Stimulated activated CD4-positive, alpha-beta T cell treated with anti-CD3 and anti-CD28 coated beads, Interleukin-12 subunit alpha, Interleukin-12 subunit beta, amount 100 ng/mL, for 4 hours (primary cell): ENCODE data around the gene B4GALT3.
A peak's percentile ranks its signal among the peaks of the same experiment; 100 is the strongest.

ENCODE experiments used
- DNase-seq: peaks from one replicate; pipeline ENCODE4 v3.0.0-alpha.2; 2020

The B4GALT3 gene

DNA sequence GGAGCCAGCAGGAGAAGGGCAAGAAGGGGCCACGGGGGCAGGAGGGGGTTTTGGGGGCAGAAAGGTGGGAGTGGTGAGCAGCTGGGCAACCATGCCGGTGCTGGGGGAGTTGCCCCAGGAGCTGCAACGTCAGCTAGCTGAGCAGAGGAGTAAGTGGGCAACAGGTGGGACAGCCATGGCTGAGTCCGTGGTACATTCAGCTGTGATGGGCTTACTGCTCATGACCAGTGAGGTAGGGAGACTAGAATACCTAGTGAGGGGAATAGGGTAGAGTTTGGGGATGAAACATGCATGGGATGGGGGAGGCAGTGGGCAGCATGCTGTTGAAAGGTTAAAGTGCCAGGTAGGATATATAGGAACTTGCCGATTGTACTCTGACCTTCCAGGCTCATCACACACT, 15.7 kb downstream of the B4GALT3 start:
- DNase-seq = no peak

DNA sequence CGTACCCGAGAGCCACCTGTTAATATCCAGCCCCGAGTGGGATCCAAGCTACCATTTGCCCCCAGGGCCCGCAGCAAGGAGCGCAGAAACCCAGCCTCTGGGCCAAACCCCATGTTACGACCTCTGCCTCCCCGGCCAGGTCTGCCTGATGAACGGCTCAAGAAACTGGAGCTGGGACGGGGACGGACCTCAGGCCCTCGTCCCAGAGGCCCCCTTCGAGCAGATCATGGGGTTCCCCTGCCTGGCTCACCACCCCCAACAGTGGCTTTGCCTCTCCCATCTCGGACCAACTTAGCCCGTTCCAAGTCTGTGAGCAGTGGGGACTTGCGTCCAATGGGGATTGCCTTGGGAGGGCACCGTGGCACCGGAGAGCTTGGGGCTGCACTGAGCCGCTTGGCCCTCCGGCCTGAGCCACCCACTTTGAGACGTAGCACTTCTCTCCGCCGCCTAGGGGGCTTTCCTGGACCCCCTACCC, 16.6 kb downstream of the B4GALT3 start:
- no peak for DNase-seq

DNA sequence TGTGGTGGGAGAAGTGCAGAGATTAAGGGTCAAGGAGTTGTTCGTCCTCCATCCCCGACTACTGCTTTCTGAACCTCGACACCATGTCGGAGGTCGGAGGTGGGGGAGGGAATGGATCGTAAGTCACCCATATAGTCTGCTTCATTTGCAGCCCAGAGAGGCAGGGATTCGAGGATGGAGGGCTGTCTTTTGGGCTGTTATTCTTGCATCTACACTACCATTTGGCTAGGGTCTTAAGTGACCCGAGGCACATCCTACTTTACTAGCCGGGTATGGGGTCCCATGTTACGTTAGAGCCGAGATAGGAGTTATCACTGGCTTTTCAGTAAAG, 17.4 kb downstream of the B4GALT3 start:
- no peak for DNase-seq

DNA sequence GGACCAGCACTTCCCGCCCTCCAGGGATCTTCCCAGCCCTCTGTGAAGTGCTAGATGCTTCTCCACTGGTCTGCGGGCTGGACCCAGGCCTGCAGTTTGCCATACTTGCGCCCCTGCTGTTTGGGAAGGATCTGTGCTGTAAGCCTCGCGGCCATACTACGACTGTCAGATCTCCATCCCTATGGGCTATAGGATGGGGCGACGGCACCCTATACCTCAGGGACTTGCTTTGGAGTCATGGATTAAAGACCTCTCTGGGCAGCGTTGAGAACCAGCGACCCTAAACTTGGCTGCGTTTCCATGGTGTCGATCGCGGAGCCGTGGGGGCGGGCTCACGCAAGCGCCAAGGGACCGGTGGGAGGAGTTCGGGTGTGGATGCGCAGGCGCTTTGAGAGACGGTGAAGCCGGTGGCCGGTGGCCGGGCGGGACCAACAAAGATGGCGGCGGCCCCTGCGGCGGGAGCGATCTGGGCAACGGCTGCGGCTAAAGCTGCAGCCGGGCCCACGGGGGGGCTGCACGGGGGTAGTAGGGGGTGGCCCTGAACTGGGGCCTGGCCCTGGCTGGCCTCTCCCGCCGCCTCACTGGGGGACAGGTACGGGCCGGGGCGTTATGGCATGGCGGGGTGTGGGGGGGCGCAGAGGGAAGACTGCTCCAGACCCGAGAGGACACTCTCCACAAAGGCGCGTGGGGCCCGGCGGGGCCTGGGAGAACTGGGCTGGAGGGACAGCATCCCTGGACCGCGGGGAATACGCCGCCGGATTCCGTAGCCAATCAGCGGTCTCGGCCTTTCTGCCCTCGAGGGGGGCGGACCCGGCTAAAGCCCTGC, 18.0 kb downstream of the B4GALT3 start, which contains the start of gene USP21:
TSS of gene USP21 (plus strand) at position 414 of the 826 bp plus-strand sequence. CDS start 1,141 bp downstream, outside the sequence.
- peak; percentile 90 for DNase-seq

DNA sequence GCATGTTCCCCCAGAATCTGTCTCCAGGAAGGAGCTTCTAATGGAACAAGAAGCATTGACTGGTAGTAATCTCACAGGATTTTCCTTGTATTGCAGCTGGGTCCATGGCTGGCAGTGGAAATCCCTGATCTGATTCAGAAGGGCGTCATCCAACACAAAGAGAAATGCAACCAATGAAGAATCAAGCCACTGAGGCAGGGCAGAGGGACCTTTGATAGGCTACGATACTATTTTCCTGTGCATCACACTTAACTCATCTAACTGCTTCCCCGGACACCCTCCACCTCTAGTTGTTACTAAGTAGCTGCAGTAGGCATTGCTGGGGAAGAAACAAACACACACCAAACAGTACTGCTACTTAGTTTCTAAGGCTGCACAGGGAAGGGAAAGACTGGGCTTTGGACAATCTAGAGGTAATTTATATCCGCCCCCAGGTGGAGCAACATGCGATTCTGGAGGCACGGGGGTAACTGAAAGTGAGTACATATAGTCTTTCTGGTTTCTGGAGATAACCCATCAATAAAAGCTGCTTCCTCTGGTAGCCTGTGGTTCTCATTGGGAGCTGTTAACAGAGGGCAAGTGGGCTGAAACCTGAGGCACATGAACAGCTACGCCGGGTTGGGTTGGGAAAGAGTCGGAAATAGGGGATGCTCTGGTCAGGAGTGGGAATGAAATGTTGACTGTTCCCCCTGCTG, 18.8 kb downstream of the B4GALT3 start:
- DNase-seq = no peak

DNA sequence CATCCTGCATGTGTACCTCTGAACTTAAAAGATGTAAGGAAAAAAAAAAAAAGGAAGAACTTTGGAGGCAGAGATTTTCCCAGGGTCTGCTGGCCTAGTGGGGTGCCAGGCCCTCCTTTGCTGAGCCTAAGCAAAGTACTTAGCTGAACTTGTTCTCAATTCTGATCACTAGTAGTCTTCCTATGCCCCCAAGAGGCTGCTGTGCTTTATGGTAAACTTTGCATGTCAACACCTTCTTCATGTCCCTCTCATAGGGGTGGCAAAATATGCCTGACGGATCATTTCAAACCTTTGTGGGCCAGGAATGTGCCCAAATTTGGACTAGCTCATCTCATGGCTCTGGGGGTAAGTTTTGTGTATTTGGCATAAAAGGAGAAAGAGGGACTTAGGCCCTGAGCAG, 19.4 kb downstream of the B4GALT3 start:
- no peak for DNase-seq

DNA sequence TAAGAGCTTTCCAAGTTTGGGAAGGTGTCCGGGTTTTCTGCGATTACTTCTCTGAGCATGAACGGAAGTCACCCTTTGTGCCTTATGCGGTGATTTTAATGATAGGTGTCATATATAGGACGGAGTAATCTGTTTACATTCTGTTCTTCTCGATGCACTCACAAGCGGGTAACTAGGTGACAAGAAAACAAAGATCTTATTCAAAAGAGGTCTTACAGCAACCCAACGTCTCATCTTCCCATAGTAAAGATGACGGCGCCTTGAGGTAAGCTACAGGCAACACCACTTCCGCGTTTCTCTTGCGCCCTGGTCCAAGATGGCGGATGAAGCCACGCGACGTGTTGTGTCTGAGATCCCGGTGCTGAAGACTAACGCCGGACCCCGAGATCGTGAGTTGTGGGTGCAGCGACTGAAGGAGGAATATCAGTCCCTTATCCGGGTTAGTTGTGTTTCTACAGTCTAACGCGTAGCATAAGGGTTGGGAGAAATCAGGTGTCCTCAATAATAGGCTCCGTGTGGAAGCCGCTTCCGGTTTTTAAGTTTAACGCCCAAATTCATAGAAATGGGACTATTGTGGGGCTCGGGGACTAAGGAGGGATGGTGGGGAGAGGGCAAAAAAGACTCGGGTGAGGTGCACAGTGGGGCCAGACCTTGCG, 23.5 kb downstream of the B4GALT3 start, which contains the start of gene UFC1:
TSS of gene UFC1 (plus strand) at position 297 of the 656 bp plus-strand sequence. CDS start at position 317, 20 bp downstream.
- DNase-seq = peak; percentile 65

DNA sequence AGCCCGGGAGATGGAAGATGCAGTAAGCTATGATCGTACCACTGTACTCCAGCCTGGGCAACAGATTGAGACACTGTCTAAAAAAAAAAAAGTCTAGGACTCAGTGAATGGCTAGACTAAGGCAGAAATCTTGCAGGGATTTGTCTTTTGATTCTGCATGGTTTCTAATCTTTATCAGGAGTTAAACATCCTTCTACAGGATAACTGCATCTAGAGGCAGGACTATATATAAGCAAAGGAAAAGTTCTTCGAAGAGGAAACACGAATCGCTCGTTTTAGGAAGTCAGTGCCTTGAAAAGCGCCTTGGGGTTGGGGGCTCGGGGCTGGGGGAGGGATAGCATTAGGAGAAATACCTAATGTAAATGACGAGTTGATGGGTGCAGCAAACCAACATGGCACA, 24.1 kb downstream of the B4GALT3 start:
- DNase-seq = no peak

DNA sequence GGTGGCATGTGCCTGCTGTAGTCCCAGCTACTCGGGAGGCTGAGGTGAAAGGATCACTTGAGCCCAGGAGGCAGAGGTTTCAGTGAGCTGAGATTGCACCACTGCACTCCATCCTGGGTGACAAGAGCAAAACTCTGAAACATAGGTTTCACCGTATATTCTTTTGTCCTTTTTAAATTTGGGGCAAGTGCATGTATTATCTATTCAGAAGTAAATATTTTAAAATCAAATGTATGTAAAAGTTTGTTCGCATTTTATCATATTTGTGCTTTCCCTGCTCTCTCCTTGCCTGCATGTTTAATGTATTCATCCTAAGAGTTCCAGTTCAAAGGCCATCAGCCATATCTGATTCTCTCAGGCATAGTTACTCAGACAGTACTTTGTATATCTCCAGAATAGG, 31.5 kb downstream of the B4GALT3 start:
- no peak for DNase-seq

DNA sequence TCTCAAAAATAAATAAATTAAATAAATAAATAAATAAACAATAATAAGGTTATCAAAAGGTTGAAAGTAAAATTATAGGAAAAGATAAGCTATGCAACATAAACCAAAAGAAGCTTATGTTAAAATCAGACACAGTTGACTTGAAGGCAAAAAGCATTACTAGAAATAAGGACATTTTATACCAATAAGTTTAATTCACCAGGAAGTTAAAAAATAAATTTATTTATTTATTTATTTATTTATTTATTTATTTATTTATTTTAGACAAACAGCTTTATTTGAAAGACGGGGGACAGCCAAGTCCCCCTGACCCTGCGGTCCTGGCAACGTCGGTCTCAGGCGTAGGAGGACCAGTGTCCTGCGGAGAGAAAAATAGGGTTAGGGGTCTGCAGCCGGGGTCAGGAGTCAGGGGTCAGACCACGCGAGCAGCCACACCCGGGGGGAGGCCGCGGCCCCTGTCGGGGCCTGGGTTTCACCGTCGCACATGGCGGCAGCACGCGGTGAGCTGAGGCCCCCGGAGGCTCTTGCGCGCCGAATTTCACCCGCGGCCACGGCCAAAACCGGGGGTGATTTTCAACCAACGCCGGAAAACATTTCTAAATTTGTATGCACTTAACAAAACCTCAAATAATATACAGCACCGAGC, 36.4 kb downstream of the B4GALT3 start:
- DNase-seq = no peak

DNA sequence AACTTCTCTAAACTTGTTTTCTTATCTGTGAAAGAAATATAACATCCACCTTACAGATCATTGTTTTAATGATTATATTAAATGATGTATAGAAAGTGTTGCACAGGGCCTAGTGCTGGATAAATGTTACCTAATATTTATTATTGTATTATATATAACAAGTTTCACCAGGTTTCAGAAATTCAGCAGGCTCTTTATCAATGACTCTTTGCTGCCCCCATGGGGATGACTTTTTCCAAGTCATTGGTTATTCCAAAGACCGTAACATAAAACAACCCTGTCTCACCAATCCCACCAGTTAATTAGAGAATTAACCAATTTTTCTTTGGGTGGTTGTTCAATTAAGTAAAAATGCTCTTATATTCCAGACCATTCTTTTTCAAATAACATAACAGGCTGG, 37.5 kb downstream of the B4GALT3 start:
- DNase-seq = no peak

DNA sequence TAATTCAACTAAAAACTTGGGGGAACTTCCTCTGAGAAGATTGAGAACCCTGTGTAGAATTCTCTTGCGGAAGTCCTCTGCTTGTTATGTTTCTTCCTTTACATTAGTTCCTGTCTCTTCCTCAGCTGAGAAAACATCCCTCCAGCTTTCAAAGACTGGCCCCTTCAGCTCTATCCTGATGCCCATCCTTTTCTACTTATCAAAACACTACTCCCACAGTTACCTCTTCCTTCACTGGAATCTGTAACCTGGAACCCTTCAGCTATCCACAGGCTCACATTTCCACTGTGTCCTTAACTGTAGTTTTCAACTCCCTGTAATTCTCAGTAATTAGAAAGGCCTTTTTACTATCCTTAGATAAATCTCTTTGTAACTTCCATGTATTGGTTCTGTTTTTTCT, 38.9 kb downstream of the B4GALT3 start:
- DNase-seq = no peak

DNA sequence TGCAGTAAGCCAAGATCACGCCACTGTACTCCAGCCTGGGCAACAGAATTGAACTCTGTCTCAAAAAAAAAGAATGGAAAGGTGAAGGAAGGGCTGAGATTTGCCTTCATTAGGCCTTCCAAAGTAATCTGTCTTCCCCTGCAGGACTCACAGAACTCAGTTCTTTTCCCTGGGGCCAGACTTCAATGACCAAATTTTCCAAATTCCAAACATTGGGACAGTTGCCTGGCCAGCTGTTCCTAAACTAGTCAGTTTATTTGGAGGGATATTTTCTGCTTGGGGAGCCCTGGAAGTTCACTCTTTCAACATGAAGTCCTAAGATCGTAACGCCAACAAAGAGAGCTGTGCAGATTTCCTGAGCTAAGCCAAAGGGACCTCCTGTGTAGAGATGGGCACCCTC, 39.4 kb downstream of the B4GALT3 start:
- DNase-seq = no peak

DNA sequence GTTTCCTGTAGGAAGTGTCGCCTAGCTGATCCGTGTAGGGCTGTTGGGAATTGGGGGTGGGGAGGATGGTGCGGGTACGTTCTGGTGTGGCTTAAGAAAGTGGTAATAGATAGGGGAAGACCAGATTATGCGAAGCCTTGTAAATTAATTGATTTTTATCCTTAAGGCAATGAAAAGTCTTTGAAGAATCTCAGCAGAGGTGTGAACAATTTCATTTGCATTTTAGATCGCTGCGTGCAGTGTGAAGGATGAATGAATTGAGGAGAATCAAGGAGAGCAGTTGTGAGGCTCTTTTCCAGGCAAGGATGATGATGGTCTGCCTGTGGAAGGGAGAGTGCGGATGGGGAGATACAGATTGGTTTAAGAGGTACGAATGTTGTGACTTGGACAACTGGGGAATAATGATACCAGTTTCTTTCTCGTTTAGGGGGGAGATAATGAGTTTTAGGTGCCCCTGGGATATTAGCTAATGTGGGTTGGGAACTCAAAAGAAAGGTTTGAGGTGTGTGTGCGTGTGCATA, 44.0 kb downstream of the B4GALT3 start:
- DNase-seq = no peak

DNA sequence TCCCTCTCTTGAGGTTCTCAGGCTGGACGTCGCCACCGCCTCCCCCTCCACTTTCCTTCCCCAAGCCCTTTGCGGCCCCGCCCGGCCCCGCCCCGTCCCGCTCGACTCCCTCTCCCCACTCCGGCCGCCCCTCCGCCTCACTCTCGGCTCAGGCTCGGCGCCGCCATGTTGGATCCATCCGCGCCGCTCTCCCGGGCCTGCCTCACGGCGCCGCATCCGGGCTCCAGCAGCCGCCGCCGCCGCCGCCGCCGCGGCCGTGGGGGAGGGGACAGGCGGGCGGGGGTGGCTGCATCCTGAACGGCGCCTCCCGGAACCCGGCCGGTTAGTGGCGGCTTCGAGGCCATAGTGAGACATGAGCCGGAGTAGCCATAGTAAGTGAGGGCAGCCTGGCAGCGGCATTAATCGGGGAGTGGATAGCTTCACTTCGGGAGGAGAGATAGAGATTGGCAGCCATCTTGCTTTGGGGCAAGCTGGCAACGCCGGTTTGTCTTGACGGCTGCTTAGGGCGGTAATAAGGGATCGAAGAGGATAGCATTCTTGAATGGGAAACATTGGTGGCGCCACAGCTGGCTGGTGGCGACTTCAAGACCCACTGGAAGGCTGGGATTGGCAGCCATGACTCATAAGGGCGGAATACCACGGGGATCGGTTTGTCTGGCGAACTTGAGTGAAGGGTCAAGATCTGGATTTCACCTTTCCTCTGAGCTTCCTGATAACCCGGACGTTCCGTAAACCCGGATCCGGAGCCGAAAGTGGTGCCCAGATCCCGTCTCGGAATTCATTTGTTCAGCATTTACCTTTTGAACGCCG, 44.7 kb downstream of the B4GALT3 start, which contains the start of gene DEDD:
TSS of gene DEDD (minus strand) at position 258 of the 810 bp plus-strand sequence. CDS start 8,205 bp downstream, outside the sequence.
- DNase-seq = peak; percentile 86

DNA sequence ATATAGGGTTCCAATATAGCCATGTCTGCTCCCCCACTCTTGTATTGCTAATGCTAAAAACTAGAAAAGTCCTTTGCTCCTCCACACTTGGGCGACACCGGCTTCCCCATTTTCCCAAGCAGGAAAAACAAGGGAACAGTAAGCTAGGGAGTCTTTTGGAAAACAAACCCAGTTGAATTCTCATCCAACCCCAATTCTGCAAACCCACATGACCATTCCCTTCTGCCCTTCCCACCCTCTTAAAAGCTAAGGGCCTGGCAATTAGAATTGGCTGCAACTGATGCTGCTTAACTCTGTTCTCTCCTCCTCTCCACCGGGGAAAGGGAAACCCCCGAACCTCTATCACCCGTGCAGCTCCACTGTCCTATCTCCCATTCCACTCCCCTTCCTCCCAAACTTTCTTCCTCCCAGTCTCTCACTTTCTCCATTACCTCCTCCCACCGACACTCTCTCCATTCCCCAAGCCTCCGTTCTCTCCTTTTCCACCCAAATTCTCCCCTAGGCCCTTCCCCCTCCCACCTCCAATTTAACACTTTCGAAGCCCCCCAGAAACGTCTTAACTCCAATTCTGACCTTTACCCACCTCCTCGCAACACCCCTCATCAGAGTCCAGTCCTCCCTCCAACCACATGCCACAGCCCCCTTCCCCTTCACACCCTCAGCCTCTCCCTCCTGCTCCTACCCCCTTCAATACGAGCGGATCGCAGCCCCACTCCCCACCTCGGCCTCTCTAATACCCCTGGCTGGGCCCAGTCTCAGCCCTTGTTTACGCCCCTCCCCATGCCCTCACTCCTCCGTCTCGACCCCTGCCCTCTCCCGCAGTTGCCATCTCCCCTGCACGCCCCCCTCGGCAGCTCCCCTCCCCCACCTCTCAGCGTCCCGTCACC, 45.5 kb downstream of the B4GALT3 start:
- DNase-seq = no peak

DNA sequence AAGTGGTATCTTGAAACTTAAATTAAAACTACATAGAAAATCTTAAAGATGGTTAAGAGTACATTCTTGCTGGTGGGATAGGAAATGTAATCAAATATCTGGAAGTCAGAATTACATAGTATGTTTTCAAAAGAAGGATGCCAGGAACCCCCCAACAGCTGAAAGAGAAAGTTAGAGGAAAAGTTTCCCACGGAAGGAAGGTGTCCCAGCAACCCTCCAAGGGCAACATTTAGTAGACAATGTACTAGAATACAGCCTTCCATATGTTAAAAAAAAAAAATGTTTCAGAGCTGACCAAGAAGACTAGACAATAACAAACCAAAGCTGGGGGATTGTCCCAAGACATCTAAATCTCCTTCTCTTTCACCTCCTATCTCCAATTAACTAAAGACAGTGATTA, 47.0 kb downstream of the B4GALT3 start:
- no peak for DNase-seq

DNA sequence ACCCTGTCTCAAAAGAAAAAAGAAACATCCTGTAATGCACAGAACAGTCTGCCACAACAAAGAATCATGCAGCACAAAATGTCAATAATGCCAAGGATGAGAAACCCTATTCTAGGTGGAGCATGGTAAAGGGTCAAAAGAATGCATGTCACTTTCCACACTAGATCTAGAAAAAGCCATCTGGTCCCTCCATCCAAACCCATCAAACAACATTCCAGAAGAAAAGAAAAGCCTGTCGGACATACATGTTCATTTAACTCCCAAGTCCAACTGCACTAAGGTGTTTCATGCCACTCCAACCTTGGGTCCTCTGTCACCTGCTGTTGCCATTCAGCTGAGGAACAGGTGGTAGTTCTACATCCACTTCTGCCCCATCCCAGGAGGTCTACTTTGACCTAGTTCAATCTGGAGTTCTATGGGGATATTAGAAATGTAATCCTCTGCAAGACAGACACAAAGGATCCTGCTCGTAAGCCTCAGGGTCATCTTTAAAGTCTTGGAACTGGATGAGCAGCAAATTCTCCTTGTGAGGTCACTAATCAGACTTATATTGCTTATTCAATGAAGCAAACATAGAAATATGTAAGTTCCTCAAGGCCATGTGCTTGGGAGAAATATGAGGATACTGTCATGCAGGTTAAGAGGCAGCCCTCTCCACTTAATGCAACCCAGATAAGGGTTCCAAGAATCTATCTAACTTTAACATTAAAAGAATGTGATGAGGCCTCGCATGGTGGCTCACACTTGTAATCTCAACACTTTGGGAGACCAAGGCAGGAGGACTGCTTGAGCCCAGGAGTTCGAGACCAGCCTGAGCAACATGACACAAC, 48.5 kb downstream of the B4GALT3 start:
- no peak for DNase-seq

DNA sequence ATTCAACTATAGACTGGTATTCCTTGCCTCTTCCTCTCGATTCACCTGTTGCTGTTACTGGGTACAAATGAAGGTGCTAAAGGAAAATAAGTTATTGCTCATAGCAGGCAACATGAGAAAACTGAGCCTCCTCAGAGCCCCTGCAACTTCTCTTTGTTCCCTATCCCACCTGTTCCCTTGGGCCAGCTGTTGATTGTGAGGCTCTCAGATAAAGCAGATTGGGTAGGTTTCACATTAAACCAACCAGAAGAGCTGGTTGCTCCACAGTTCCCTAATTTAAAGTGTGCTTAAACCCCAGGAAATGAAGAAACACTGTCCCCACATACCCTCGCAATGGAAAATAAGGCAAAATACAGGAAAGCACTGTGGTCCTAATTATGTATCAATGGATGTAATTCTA, 49.7 kb downstream of the B4GALT3 start:
- no peak for DNase-seq

DNA sequence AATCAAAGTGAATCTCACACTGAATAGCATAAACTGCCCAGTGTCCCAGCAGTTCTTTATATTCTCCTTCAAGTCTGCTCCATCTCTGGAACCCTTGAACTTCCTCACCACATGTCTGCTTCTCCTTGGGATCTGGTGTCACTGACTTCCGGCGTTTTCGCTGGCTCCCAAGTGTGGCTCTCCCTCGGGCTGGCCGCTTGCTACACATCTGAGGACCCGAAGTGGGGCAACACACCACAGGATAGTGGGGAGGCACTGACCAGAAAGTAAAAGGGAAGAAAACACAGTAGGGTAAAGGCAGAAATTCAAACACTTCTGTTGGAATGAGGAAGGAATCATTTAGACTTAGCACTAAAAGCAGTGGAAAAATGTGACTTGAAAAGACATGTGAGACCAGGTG, 54.3 kb downstream of the B4GALT3 start:
- DNase-seq = no peak
